ENCODE data around the gene SLIT2. TPM values are rescaled to one million over a fixed set of nuclear protein-coding genes. Genes with fewer than 3 reads are reported as not detected.

The SLIT2 gene
- total RNA-seq, 1 donor from 2014 or later, result 21.6 TPM

GRCh38 chr4:20297261-20297660 is 45.6 kb downstream of the SLIT2 start:
- H3K9me3 Mint-ChIP-seq (ENCODE audit: unreplicated experiment), result no peaks in the 10 kb centered on the region
- no peak overlapping the region for H3K27ac Mint-ChIP-seq (ENCODE audit: unreplicated experiment)
- no peaks in the 10 kb centered on the region for H3K36me3 Mint-ChIP-seq (ENCODE audit: unreplicated experiment)
- H3K27me3 Mint-ChIP-seq (ENCODE audit: unreplicated experiment), result no peaks in the 10 kb centered on the region
- H3K4me1 Mint-ChIP-seq (ENCODE audit: low read depth, unreplicated experiment), result no peaks in the 10 kb centered on the region
- no peak overlapping the region for H3K4me3 Mint-ChIP-seq (ENCODE audit: unreplicated experiment)
- no peak for TF ChIP-seq CTCF (IDR thresholded peaks at IDR 0.05; ENCODE audit: partially characterized antibody, unreplicated experiment)
- DNase-seq, result no peak

- DNase-seq, result no peak
- Mint-ChIP-seq H3K36me3 (ENCODE audit: unreplicated experiment) (no peaks in the 10 kb centered on the region), H3K9me3 (ENCODE audit: unreplicated experiment) (no peaks in the 10 kb centered on the region), H3K27ac (ENCODE audit: unreplicated experiment) (no peak overlapping the region), H3K27me3 (ENCODE audit: unreplicated experiment) (no peaks in the 10 kb centered on the region), H3K4me1 (ENCODE audit: low read depth, unreplicated experiment) (no peaks in the 10 kb centered on the region), H3K4me3 (ENCODE audit: unreplicated experiment) (no peak overlapping the region)
- TF ChIP-seq CTCF (IDR thresholded peaks at IDR 0.05; ENCODE audit: partially characterized antibody, unreplicated experiment), result no peak
Observed at GRCh38 chr4:20297783-20298182, 46.1 kb downstream of the SLIT2 start.

- Mint-ChIP-seq H3K36me3 (ENCODE audit: unreplicated experiment) (no peaks in the 10 kb centered on the region), H3K27ac (ENCODE audit: unreplicated experiment) (no peak overlapping the region), H3K27me3 (ENCODE audit: unreplicated experiment) (no peaks in the 10 kb centered on the region), H3K4me3 (ENCODE audit: unreplicated experiment) (no peak overlapping the region), H3K4me1 (ENCODE audit: low read depth, unreplicated experiment) (no peaks in the 10 kb centered on the region), H3K9me3 (ENCODE audit: unreplicated experiment) (peaks cover under 1% of the 10 kb centered on the region)
- no peak for DNase-seq
- no peak for TF ChIP-seq CTCF (IDR thresholded peaks at IDR 0.05; ENCODE audit: partially characterized antibody, unreplicated experiment)
Observed at GRCh38 chr4:20298455-20298854, 46.8 kb downstream of the SLIT2 start.

- TF ChIP-seq CTCF (IDR thresholded peaks at IDR 0.05; ENCODE audit: partially characterized antibody, unreplicated experiment), result no peak
- H3K27ac Mint-ChIP-seq (ENCODE audit: unreplicated experiment), result no peak overlapping the region
- no peaks in the 10 kb centered on the region for H3K27me3 Mint-ChIP-seq (ENCODE audit: unreplicated experiment)
- H3K36me3 Mint-ChIP-seq (ENCODE audit: unreplicated experiment), result no peaks in the 10 kb centered on the region
- H3K9me3 Mint-ChIP-seq (ENCODE audit: unreplicated experiment), result peaks cover 1% of the 10 kb centered on the region
- DNase-seq, result no peak
- no peaks in the 10 kb centered on the region for H3K4me1 Mint-ChIP-seq (ENCODE audit: low read depth, unreplicated experiment)
- H3K4me3 Mint-ChIP-seq (ENCODE audit: unreplicated experiment), result no peak overlapping the region
Observed at GRCh38 chr4:20298986-20299385, 47.3 kb downstream of the SLIT2 start.

- peak; percentile 71 for TF ChIP-seq CTCF (IDR thresholded peaks at IDR 0.05; ENCODE audit: partially characterized antibody, unreplicated experiment)
- no peaks in the 10 kb centered on the region for H3K27me3 Mint-ChIP-seq (ENCODE audit: unreplicated experiment)
- H3K4me3 Mint-ChIP-seq (ENCODE audit: unreplicated experiment), result no peak overlapping the region
- peaks cover 2% of the 10 kb centered on the region for H3K4me1 Mint-ChIP-seq (ENCODE audit: low read depth, unreplicated experiment)
- H3K27ac Mint-ChIP-seq (ENCODE audit: unreplicated experiment), result no peak overlapping the region
- H3K36me3 Mint-ChIP-seq (ENCODE audit: unreplicated experiment), result no peaks in the 10 kb centered on the region
- DNase-seq, result no peak
- peaks cover 1% of the 10 kb centered on the region for H3K9me3 Mint-ChIP-seq (ENCODE audit: unreplicated experiment)
Observed at GRCh38 chr4:20299515-20299914, 47.8 kb downstream of the SLIT2 start.

Measured in glutamatergic neuron (in vitro differentiated cells).